A673 (cell line): ENCODE results near the gene CDH4.

Experiments
- CTCF ChIP-seq: fragments of 300-800, 200-600 bp; sonication (generic); conservative IDR thresholded peaks from 2 replicates; pipeline ENCODE4 v1.5.1; 2017; ENCODE audit warnings: low read depth, mild to moderate bottlenecking, antibody characterized with exemption, low read length, moderate library complexity, mixed read lengths
- EZH2 ChIP-seq: fragments of 200-600 bp; sonication (generic); IDR thresholded peaks from 2 replicates; pipeline ENCODE4 v1.6.1; 2017; ENCODE audit warnings: borderline replicate concordance, low read depth, mild to moderate bottlenecking, mixed read lengths, antibody characterized with exemption, low read length; ENCODE audit not compliant: poor library complexity, severe bottlenecking

GRCh38 chr20:61832181-61832580 lies 580.1 kb downstream of the CDH4 start:
- TF ChIP-seq EZH2 (no peak), CTCF (no peak)
